GM18909 (cell line): ENCODE data around the gene TMPRSS11F.
"Not testable (repeated sequence)": the region's sequence is repeated elsewhere in the genome, so short reads cannot be mapped to it uniquely, and the experiment has no call there.

Experiments used
- ATAC-seq: cut with Tn5 transposase; IDR thresholded peaks from one replicate; pipeline ENCODE4 v1.9.1; 2021; ENCODE audit warnings: mild to moderate bottlenecking; ENCODE audit not compliant: unreplicated experiment, poor library complexity

Gene TMPRSS11F

DNA sequence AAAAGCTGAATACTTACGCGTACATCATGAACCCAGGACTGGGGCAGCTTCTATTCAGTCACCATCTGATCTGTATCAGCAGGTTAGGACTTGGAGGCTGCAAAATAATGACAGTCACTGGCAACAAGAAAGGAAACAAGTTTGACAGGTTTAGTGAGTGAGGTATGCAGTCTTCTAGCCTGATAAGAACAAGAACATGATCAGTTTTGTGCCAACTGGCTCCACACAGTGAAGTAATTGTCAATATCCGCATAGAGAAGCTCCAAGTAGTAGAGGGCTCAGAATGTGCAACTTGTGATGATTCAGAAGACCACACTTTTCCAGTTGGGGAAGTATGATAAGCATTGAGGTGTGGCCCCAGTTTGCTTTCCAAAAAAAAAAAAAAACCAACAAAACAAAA is at the start of gene TMPRSS11F:
Gene TMPRSS11F, minus strand, starts transcription at position 77 of the 400 bp plus-strand sequence. Its CDS starts 49 bp downstream, at position 28.
- no peak for ATAC-seq

DNA sequence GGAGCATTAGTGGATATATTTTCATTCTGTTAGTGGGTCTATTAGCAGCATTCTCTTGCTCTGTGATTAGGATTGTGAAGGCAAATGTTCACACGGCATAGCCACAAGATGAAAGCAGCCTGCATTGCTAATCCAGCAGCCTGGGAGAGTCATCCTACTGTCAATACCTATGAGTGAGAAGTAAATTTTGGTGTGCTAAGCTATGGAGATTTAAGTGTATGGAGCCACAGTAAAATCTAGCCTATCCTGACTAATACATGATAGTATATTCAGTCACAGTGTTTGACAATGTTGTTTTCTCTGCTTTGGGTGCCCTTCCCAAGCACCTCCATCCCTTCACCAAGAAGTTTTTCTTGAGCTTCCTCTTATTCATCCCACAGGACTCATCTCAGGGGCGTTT is 47.2 kb upstream of the TMPRSS11F start:
- ATAC-seq, result no peak

DNA sequence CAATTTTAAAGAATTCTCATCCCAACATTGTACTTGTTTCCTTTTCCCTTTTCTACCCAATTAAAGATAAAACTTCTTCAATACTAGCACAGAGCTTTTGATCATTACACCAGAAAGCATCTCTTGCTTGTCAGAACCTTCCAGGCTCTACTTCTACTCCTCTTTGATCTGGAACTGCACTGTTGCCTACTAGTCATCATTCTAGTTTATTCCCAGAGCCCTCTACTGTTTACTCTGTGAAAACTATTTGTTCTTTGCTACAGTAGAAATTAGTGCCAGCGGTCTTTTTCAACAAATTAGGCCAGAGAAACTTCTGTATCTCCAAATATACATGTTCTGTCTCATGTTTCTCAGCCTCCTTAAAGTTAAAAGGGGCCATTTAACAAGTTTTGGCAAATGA is 46.8 kb upstream of the TMPRSS11F start:
- ATAC-seq, result no peak

DNA sequence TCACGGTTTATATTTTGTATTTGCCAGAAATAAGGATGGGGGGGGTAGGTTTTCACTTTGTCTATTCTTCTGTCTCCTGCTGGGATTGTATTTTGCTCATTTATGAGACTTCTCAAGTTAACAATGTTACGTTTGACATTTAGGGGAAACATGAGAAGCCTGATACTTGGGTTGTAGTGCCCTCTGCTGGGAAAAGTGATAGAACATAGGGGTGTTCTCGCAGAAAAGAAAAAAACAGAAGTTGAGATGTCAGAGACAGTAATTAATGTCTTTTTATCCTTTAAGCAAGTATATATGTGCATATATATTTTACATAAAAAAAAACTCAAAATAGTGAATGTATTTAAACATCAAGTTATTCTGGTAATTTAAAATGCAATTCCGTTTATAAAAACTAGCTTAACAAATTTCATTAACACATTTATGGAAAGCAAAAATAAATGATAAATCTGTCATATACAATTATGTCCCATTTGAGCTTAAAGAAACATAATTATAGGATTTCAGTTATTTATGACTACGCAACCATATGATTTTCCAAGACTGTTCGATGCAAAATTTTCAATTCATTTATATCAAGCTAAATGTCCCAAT is 46.0 kb upstream of the TMPRSS11F start:
- peak; percentile 85 for ATAC-seq

DNA sequence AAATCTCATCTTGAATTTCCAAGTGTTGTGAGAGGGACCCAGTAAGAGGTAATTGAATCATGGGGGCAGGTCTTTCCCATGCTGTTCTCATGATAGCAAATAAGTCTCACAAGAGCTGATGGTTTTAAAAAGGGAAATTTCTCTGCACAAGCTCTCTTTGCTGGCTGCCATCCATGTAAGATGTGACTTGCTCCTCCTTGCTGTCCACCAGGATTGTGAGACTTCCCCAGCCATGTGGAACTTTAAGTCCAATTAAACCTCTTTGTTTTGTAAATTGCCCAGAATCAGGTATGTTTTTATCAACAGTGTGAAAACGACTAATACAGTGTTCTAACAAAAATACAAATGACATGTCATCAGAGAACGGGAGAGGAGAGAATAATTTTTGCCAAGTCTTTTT is 44.7 kb upstream of the TMPRSS11F start:
- ATAC-seq, result not testable (repeated sequence)

DNA sequence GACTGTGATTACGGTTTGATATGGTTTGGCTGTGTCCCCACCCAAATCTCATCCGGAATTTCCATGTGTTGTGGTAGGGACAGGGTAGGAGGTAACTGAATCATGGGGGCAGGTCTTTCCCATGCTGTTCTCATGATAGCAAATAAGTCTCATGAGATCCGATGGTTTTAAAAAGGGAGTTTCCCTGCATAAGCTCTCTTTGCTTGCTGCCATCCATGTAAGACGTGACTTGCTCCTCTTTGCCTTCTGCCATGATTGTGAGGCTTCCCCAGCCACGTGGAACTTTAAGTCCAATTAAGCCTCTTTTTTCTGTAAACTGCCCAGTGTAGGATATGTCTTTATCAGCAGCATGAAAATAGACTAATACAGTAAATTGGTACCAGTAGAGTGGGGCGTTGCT is 42.5 kb upstream of the TMPRSS11F start:
- ATAC-seq, result not testable (repeated sequence)

DNA sequence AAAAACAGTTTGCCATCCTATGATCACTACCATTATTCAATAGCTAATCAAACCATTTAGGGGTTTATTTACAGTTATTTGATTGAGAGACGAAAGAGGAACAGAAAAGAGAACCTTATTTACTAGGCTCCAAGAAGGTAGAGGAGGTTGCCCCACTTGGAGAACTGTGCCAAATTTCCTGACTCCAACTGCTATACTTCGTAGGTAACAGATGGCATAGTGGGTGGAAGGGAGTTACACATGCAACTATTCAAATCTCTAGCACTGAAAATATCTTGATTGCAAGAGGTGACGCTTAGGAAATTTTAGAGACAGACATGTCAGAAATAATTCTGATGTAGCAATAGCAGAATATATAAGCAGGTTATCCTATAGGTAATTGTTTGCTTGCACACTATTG is 38.0 kb upstream of the TMPRSS11F start:
- no peak for ATAC-seq

DNA sequence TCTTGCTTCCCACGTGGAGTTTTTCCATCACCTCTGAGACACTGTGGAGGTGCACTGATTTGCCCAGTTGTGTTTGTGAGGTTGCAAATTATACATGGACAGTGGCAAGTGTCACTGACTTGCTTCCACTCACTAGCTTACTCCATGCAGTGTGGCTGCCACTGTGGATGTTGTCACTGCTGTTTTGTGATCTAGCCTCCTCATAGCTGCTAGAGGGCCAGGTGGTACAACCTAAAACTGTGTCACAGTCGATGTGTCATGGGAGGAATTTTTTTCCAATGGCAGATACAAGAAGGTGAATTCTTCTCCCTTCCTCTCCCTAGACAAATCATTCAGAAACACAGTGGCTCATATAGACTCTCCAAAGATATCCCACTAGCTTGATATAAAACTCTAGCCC is 37.5 kb upstream of the TMPRSS11F start:
- ATAC-seq, result no peak

DNA sequence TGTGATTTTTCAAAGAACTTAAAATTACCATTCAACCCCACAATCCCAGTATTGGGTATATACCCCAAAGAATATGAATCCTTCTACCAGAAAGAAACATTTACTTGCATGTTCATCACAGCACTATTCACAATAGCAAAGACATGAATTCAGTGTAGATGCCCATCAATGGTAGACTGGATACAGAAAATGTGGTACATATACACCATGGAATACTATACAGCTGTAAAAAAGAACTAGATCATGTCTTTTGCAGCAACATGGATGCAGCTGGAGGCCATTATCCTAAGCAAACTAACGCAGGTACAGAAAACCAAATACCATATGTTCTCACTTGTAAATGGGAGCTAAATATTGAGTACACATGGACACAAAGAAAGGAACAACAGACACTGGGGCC is 34.1 kb upstream of the TMPRSS11F start:
- no peak for ATAC-seq

DNA sequence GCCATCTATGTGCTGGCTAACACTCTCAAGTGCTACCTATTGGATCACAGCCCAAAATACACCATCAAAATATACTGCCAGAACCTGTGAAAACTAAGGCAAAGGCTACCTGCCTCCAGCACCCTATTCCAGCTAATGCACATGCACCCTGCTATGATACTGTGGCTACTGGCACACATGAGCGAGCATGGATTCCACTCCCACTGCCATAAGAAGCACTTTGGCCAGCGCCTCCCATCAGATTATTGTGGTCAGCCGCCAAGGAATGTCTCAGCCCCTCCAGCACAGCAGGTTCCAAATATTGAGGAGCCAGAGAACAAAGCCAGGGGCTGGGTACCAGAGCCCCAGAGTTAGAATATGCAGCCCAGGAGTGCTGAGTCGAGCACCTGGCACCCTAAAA is 32.5 kb upstream of the TMPRSS11F start:
- ATAC-seq, result no peak

DNA sequence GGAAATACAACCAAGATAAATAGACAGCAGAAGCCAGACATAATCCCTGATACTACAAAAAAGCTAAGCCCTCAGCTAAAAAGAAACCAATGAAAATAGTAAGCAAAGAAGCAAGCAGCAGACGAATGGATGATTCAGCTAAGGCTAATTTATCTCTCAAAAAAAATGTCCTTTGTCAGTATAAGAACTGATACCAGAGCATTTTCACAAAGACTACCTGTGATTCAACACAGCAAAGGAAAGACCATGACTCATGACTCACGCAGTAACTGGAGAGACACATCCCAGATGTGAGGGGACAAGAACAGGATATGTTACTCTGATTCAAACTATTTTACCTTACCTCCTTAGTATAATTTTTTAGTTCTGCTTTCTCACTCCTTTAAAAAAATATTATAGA is 22.7 kb upstream of the TMPRSS11F start:
- ATAC-seq, result no peak

DNA sequence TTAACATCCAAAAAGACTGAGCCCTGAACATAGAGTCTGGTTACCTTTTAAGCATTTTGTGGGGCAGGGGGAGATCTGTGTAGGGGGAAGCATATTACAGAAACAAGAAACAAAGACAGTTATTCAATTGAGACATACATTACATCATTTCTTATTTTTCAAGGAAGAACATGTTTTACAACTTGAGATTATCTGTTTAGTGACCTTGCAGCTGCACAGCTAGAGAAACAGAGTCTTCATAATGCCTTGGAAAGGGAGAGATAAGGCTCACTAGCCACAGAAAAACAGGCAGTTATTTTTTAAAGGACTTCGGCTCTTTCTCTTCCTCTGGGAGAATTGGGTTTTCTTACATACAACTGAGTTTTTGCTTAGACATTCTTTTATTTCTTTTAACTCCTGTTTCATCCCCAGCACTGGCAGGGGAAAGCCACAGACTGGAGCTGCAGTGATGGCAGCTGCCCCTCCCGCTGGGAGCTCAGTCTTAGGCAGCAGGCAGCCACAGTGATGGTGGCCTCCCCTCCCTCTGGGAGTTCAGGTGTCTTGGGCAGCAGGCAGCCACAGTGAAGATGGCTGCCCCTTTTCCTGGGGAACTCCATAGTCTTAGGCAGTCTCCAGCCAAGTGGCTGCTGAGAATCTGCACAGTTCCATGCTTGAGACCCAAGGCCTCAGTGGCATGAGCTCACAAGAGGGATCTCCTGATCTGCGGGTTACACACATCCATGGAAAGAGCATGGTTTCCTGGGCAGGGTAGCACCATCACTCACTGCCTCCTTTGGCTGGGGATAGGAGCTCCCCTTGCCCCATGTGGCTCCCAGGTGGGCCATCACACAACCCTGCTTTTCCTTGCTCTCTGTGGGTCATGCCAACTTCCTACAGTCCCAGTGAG is 19.4 kb upstream of the TMPRSS11F start:
- ATAC-seq, result no peak

DNA sequence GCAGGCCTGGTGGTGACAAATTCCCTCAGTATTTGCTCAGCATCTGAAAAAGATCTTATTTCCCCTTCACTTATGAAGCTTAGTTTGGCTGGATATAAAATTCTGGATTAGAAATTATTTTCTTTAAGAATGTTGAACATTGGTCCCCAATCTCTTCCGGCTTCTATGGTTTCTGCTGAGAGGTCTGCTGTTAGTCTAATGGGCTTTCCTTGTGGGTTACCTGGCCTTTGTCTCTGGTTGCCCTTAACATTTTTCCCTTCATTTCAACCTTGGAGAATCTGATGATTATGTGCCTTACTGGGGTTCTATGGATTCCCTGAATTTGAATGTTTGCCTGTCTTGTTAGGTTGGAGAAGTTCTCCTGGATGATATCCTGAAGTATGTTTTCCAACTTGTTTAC is 17.4 kb upstream of the TMPRSS11F start:
- ATAC-seq, result no peak

DNA sequence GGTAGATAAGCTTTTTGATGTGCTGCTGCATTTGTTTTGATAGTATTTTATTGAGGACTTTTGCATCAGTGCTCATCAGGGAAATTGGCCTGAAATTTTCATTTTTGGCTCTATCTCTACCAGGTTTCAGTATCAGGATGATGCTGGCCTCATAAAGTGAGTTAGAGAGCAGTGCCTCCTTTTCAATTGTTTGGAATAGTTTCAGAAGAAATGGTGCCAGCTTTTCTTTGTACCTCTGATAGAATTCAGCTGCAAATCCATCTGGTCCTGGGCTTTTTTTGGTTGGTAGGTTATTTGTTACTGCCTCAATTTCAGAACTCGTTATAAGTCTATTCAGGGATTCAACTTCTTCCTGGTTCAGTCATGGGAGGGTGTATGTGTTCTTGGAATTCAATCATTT is 15.6 kb upstream of the TMPRSS11F start:
- ATAC-seq, result no peak

DNA sequence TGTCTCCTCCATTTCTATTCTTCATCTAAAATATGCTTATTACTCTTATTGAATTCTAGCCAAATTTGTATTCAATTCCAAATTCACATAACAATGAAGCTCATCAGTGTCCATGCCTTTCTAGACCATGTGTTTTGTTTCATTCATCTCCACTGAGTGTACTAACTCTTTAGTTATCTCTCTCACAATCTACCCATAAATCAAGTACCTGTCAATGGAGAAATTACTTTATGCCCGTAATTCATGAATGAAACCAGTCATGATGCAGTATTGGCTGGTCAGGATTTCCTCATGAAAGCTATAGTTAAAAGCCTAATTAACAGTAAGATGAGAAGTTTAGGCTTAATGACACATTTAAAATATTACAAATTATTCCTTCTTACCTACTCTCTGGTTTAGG is 12.2 kb upstream of the TMPRSS11F start:
- ATAC-seq, result no peak

DNA sequence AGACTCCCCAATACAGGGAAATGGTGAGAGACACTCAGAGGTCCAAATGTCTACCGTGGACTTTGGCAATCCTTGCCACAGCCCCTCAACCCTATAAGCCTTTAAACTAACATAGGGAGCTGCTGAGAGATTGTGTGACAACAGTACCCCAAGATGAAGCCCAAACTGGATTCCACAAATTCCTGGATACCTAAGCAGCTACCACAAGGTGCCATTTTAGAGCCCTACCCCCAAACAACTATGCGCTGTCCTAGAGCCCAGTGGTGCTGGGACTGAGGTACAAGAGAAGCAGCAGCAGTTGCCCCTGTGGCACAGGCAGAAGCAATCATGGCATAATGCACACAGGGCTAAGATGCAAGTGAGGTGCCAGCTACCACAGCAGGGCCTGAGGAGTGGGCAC is 2.7 kb upstream of the TMPRSS11F start:
- ATAC-seq, result no peak

DNA sequence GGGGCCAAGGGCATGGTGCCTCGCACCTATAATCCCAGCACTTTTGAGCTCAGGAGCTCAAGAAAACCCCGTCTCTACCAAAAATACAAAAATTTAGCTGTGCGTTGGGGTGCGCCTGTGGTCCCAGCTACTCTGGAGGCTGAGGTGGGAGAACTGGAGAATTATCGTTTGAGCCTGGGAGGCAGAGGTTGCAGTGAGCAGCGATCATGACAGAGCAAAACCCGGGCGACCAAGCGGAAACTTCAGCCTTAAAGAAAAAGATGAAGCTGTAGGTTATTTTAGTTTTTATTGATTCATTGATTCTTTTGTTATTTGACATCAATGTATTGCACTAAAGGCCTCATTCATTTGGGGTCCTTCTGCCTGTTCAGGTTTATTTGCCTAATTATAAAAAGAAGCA is 5.4 kb downstream of the TMPRSS11F start:
- ATAC-seq, result no peak

DNA sequence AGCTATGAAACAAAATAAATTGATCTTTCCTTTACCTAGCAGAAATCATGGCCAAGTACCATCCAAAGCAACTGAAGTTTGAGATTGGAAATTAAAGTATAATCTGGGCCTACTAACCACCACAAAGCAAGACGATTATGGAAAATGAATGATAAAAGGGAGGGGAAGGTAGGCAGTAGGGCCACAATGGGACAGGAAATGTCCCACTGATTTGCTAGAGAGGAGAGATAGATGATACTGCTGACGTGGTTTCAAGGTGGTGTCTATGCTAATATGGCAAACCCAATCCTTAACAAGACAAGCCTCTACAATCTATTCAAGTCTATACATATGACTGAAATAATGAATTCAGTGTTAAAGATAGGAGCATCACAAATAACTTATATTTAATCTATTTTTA is 6.1 kb downstream of the TMPRSS11F start:
- no peak for ATAC-seq

DNA sequence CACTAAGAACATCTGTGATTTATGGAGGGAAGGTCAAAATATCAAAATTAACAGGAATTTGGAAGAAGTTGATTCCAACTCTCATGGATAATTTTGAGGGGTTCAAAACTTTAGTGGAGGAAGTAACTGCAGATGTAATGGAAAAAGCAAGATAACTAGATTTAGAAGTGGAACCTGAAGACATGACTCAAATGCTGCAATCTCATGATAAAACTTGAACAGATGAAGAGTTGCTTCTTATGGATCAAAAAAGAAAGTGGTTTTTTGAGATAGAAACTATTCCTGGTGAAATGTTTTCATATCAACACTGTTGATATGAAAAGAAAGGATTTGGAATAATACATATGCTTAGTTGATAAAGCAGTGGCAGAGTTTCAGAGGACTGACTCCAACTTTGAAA is 9.7 kb downstream of the TMPRSS11F start:
- no peak for ATAC-seq

DNA sequence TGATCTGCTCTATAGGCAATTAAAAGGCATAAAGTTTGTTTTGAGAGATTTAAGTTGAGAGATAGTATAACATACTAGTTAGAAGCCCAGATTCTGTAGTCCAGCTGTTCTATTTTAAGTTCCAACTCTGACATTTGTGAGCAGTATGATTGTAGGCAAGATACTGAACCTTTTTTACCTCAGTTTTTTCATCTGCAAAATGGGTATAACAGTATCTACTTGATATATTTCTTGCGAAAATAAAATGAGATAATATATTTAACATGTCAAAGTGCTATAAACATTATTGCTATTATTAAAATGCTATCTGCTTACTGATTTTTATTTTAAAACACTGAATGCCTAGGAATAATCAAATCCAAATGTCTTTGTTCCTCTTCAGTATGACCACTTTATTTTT is 19.2 kb downstream of the TMPRSS11F start:
- ATAC-seq, result no peak

DNA sequence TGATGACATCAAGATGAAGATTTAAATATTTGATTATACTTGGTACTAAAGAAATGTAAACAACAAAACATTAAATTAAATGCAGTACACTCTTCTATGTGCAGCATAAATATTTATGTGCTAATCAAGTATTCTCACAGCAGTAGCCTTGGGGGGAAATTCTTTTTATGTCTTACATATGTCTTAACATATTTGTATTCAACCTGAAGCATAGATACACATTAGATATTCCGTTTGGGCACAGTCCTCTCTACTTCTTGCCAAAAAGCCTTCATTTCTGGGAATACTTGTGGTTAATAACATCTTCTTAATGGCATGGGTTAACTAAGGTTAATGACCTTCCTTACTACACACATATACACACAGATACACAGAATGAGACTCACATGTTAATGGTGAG is 19.8 kb downstream of the TMPRSS11F start:
- no peak for ATAC-seq

DNA sequence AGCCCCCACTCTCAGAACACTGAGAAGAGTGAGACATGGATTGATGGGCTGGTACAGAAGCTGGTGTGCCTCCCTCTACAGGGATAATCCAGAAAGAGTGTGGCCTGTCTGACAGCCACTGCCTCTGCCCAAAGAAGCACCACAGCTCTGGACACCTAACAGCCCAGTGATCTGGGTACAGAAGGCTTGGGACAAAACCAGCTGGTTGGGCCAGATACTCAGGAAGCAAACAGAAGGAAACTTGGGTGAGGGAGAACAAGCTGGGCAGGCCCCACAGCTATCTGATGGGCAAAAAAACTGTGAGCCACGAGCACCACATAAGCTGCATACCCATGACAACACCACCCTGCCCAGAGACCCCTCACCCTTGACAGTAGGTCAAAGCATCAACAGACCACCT is 46.9 kb downstream of the TMPRSS11F start:
- ATAC-seq, result no peak
